ENCODE measurements around the gene GYS2.

DNA sequence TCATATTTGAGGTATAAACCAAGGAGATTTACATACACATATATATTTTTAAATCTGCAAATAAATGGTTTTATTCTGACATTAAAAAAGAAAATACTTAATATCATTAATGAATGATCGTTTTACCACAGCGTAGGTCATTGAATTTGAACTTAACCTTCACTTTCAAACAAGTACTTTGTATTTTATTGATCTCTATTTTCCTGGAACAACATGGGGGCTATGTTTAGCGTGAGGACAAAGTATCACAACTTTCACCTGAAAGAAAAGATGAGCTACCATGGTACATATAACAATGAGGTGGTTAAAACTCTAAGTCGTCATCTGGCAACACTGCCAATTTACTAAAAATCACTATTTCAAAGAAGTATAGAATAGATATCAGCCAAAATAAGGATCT is 6.0 kb downstream of the GYS2 start:
- TF ChIP-seq, protein P1, sequence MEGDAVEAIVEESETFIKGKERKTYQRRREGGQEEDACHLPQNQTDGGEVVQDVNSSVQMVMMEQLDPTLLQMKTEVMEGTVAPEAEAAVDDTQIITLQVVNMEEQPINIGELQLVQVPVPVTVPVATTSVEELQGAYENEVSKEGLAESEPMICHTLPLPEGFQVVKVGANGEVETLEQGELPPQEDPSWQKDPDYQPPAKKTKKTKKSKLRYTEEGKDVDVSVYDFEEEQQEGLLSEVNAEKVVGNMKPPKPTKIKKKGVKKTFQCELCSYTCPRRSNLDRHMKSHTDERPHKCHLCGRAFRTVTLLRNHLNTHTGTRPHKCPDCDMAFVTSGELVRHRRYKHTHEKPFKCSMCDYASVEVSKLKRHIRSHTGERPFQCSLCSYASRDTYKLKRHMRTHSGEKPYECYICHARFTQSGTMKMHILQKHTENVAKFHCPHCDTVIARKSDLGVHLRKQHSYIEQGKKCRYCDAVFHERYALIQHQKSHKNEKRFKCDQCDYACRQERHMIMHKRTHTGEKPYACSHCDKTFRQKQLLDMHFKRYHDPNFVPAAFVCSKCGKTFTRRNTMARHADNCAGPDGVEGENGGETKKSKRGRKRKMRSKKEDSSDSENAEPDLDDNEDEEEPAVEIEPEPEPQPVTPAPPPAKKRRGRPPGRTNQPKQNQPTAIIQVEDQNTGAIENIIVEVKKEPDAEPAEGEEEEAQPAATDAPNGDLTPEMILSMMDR (IDR thresholded peaks at IDR 0.05) = no peak
- TF ChIP-seq POLR2A (IDR thresholded peaks at IDR 0.05) = no peak

Data from thyroid gland (tissue), 4 donors.